BJ (cell line): Measurements from ENCODE around the gene RNF6. TPM values are rescaled to one million over a fixed set of nuclear protein-coding genes. Genes with fewer than 3 reads are reported as not detected.

Experiments used
- CTCF ChIA-PET: fragments of 350-600 bp; formaldehyde crosslinking; extraction: SDS; loops from one replicate; lab custom pipeline; 2021; ENCODE audit warnings: antibody characterized with exemption, inconsistent platforms; lab: Yijun Ruan, JAX
- POLR2A ChIA-PET: fragments of 300-600 bp; sonication (Branson Sonifier 250); formaldehyde crosslinking; extraction: SDS; loops from one replicate; lab custom pipeline; 2021; ENCODE audit warnings: antibody characterized with exemption; lab: Charles Lee
- DNase-seq: peaks from one replicate; pipeline ENCODE4 v3.0.0-alpha.2; 2011; ENCODE audit warnings: low read depth
- H3K27me3 ChIP-seq: 2 replicates; pipeline ENCODE4 v1.6.0; 2011; ENCODE audit warnings: low read length; ENCODE audit not compliant: control insufficient read depth, insufficient read depth
- H3K36me3 ChIP-seq: 2 replicates; pipeline ENCODE4 v1.5.1; 2011; ENCODE audit warnings: low read length; ENCODE audit not compliant: control insufficient read depth, insufficient read depth
- H3K4me3 ChIP-seq: 2 replicates; pipeline ENCODE4 v1.5.1; 2011; ENCODE audit warnings: low read depth, mild to moderate bottlenecking, control low read depth, low read length
- polyA plus RNA-seq: library from polyadenylated mRNA; depleted of rRNA; stranded (reverse); fragments of >200 nt; gene quantifications from 2 replicates; pipeline ENCODE4 v1.2.3, GENCODE V29; 2011
- TF ChIP-seq, protein P1 (sequence below): IDR thresholded peaks from 2 replicates; pipeline ENCODE4 v1.5.1; 2011; ENCODE audit warnings: low read depth, mild to moderate bottlenecking, control low read depth, inconsistent platforms, low read length, moderate library complexity; ENCODE audit not compliant: insufficient read depth

The RNF6 gene
- polyA plus RNA-seq, 1 experiment: 19.1 TPM

DNA sequence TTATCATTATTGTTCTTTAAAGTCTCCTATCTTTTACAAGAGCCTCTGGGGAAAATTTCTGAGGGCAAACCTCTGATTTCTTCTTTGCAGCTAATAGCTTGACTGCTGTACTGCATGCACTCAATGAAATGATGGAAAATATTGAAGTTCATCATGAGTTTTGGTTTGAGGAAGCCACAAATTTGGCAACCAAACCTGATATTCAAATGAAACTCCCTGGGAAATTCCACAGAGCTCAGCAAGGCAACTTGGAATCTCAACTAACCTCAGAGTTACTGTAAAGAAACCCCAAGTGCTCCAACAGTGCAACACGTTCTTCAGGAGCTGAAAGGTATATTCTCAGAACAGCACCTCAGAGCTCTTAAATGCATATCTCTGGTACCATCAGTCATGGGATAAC, 14.2 kb upstream of the RNF6 start:
- ChIA-PET POLR2A (no interaction called here), CTCF (no interaction called here)
- H3K36me3 ChIP-seq: no peaks in the 10 kb centered on the region
- no peak for DNase-seq
- no peak overlapping the region for H3K4me3 ChIP-seq
- H3K27me3 ChIP-seq: no peaks in the 10 kb centered on the region
- TF ChIP-seq, protein P1, sequence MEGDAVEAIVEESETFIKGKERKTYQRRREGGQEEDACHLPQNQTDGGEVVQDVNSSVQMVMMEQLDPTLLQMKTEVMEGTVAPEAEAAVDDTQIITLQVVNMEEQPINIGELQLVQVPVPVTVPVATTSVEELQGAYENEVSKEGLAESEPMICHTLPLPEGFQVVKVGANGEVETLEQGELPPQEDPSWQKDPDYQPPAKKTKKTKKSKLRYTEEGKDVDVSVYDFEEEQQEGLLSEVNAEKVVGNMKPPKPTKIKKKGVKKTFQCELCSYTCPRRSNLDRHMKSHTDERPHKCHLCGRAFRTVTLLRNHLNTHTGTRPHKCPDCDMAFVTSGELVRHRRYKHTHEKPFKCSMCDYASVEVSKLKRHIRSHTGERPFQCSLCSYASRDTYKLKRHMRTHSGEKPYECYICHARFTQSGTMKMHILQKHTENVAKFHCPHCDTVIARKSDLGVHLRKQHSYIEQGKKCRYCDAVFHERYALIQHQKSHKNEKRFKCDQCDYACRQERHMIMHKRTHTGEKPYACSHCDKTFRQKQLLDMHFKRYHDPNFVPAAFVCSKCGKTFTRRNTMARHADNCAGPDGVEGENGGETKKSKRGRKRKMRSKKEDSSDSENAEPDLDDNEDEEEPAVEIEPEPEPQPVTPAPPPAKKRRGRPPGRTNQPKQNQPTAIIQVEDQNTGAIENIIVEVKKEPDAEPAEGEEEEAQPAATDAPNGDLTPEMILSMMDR: no peak

DNA sequence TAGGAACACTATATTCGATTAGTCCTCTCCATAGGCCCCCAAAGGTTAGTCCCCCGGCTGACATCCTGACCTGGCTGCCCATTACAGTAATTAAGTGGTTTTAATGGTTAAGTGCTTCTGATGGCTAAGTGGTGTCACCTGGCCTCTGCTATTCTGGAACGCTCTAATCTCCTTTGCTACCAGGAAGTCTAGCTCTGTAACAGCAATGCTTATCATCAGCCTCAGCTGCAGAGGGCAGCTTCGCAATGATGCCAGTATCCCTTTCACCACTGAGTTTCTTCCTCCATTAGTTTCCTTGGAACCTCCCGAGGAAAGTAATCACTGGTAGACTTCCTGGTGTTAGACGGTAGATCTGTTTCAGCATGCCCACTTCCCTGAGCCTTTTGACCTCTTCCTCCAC, 8.6 kb upstream of the RNF6 start:
- Histone ChIP-seq H3K27me3 (no peaks in the 10 kb centered on the region), H3K4me3 (no peak overlapping the region), H3K36me3 (no peaks in the 10 kb centered on the region)
- TF ChIP-seq, protein P1: no peak
- no peak for DNase-seq
- ChIA-PET POLR2A (no interaction called here), CTCF (no interaction called here)

DNA sequence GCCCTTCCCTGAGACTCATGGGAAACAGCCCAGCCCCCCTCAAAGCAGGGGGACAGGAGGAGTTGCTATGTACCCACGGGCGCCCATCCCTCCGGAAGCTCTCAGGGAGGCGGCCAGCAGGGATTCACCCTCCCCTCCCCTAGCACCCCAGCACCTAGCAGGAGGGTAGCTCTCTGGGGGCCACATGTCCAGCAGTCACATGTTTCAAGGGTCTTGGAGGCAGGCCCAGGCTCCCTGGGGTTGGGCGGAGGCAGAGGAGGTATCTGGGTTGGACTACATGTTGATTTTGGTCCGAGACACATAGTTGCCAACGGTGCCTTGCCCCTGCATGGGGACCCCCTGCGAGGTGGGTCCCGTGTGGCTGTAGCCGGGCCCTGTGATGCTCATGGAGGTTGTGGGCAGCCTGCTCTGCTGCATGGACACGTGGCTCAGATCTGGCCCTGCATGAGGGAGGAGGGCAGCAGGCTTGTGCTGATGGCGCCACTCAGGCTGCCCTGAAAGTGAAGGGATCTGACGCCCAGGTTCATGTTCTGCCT, 7.0 kb upstream of the RNF6 start:
- no peaks in the 10 kb centered on the region for H3K36me3 ChIP-seq
- no peak overlapping the region for H3K4me3 ChIP-seq
- DNase-seq: no peak
- ChIA-PET CTCF (no interaction called here), POLR2A (no interaction called here)
- TF ChIP-seq, protein P1: no peak
- no peaks in the 10 kb centered on the region for H3K27me3 ChIP-seq

DNA sequence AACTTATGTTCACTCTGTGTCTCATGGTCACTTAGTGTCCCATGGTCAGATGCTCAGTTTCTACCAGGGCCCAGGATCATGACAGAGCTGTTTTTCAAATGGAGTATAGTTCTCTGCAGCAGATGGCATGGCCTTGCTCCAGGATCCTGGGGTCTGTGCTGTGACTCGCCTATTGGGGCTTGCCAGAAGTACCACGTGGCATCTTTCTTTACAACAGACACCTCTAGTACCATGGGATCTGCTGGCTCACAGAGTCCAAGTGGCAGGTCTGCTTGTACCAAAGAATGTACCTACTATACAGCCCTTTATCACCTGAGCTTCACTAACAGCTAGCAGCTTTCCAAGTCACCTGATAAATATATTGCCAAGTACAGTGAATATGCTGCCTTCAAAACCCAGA, 6.0 kb upstream of the RNF6 start:
- ChIA-PET POLR2A (no interaction called here), CTCF (interaction anchor here (1.0 kb wide), 1 partner anchor 470 kb away, joined by 3 read pairs; no protein-coding TSS in a partner anchor)

DNA sequence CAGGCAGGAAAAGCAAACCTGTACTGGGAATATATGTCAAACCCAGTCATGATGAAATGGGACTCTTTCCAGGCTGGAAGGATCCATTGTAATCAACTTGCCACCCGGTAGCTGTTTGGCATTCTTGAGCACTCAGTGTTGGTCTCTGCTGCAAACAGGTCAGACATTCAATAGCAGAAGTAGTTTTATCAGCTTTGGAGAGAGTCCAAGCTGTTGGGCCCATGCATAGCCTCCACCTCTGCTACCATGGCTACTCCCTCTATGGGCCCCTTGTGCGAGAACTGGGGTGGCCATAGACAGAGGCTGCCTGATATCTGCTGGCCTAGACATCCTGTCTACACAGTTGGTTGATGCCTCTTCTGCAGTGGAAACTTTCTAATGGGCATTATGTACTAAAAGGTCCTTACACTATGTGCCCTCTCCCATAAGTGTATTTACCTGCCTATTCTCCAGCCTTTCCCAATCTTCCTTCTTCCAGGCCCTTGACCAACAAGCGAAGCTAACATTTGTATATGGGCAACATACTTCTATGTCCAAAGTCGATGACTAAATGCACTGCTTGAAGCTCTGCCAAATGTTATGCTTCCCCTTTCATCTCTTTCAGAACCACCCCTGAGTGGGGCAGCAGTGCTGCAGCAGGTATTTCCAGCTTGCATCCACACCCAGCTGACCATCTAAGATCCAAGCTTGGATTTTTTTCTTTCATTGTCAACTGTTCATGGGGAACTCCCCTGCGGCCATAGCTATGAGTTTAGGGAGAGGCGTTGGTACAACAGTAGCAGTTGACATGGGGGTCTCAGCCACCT, 5.3 kb upstream of the RNF6 start:
- Histone ChIP-seq H3K4me3 (no peak overlapping the region), H3K27me3 (no peaks in the 10 kb centered on the region), H3K36me3 (no peaks in the 10 kb centered on the region)
- no peak for DNase-seq
- TF ChIP-seq, protein P1: no peak
- POLR2A ChIA-PET: no interaction called here
- CTCF ChIA-PET: interaction anchor here (1.0 kb wide), 1 partner anchor 471 kb away, joined by 3 read pairs; no protein-coding TSS in a partner anchor

More for the DNA sequence above, 6.0 kb upstream of the RNF6 start:
- Histone ChIP-seq H3K27me3 (no peaks in the 10 kb centered on the region), H3K4me3 (no peak overlapping the region), H3K36me3 (no peaks in the 10 kb centered on the region)
- TF ChIP-seq, protein P1: no peak
- no peak for DNase-seq
